ENCODE measurements around the gene LRP2BP.

GRCh38 chr4:185335579-185335978 is 60.1 kb downstream of the LRP2BP start:
- TF ChIP-seq CTCF (IDR thresholded peaks at IDR 0.05; ENCODE audit: poor library complexity, severe bottlenecking) = no peak
- no peak for TF ChIP-seq MXI1 (conservative IDR thresholded peaks at IDR 0.05; ENCODE audit: poor library complexity, severe bottlenecking)
- no peak for TF ChIP-seq POLR2AphosphoS5 (IDR thresholded peaks at IDR 0.05)
- TF ChIP-seq EP300 (conservative IDR thresholded peaks at IDR 0.05; ENCODE audit: poor library complexity, severe bottlenecking) = no peak
- TF ChIP-seq RAD21 (conservative IDR thresholded peaks at IDR 0.05) = no peak

Measured in neural cell (in vitro differentiated cells).